Smooth muscle cell of the brain vasculature (primary cell): Measurements from ENCODE around the gene MCUR1.
"Not testable (repeated sequence)": the region's sequence is repeated elsewhere in the genome, so short reads cannot be mapped to it uniquely, and the experiment has no call there.

ENCODE experiments used
- DNase-seq: peaks from one replicate; pipeline ENCODE4 v3.0.0-alpha.2; 2012; ENCODE audit warnings: low read depth, low spot score

The MCUR1 gene

GRCh38 chr6:13776602-13777001 lies 37.8 kb downstream of the MCUR1 start:
- no peak for DNase-seq

GRCh38 chr6:13775466-13775865 lies 38.9 kb downstream of the MCUR1 start:
- DNase-seq, result not testable (repeated sequence)

- not testable (repeated sequence) for DNase-seq
Observed at GRCh38 chr6:13772358-13773030, 41.9 kb downstream of the MCUR1 start.

DNA sequence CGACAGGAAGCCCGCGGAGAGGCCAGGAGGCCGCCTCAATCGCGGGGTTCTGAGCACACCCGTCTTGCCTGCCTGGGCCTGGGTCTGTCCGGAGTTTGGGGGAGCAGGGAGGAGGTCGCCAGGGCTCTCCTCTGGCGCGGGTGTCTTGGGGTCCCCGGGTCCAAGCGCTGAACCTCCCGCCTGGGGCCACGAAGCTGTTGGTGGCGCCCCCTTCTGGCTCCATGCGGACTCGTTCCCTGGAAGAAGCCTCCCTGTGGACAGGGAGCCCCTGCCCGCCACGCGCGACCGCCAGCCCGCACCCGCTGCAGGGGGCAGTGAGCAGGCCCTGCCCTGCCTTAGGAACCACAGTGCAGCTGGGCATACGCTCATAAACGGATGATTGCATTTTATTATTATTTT lies 44.7 kb downstream of the MCUR1 start:
- no peak for DNase-seq

GRCh38 chr6:13769034-13769654 lies 45.2 kb downstream of the MCUR1 start:
- DNase-seq, result no peak

- no peak for DNase-seq
Observed at GRCh38 chr6:13767121-13767808, 47.1 kb downstream of the MCUR1 start.

- no peak for DNase-seq
Observed at GRCh38 chr6:13766201-13766634, 48.1 kb downstream of the MCUR1 start.

DNA sequence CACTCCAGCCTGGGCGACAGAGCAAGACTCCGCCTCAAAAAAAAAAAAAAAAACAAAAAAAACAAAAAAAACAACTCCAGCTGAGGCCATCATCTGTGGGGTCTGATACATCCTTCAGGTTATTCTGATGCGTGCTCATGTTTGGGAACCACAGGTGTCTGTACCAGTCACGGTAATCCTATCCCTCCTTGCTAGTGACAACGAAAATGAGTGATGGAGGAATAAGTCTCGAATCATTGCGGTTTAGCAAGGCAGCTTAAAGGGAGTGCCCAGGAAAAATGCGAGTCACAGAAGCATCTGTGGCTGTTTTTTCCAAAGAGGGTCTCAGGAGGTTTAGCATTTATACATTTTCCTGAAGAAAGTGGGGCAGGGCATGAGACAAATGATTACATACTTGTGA lies 48.8 kb downstream of the MCUR1 start:
- DNase-seq, result no peak

DNA sequence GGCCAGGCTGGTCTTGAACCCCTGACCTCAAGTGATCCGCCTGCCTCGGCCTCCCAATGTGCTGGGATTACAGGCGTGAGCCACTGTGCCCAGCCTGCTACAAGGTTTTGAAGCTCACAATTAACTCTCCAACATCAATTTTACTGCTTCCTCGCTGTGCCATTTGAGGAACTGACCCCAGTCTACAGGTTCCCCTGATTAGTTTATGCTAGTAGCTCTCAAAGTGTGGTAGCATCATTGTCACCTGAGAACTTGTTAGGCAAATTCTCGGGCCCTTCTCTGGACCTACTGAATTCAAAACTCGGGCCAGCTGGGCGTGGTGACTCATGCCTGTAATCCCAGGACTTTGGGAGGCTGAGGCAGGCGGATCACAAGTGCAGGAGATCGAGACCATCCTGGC lies 49.4 kb downstream of the MCUR1 start:
- no peak for DNase-seq

GRCh38 chr6:13763740-13764381 lies 50.5 kb downstream of the MCUR1 start:
- DNase-seq, result no peak

DNA sequence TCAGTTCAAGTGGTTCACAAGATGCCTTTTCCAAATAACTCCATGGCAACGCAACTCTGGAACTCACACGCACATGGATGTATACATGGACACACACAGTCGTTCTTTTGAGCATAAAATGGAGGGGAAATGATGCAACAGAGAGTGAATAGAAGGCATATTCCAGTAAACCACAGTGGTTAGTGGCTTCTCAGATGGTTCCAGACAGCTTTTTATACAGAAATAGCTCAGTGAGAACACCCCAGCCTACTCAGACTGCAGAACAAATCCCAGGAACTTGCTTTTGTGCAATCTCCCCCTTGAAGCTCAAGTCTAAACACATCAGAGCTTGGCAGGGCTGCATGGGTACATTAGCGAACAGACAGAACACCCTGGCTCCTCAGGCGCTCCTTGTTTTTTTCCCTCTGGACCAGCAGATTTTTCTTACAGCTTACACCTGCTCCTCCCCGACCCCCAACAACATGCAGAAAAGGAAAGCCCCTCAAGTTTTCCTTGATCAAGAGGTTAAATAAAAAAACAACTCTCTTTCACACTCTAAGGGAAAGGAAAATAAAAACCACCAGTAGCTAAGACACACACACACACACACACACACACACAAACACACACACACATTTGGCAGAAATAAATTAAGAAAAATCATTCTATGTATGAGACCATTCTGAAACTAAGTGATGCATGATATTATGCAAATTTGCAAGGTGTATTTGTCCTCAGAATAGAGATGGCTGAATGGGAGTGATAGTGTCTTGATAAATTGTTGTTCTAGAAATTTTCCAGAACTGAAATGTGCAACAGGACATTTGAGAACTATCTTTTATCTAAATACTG lies 51.5 kb downstream of the MCUR1 start:
- no peak for DNase-seq

DNA sequence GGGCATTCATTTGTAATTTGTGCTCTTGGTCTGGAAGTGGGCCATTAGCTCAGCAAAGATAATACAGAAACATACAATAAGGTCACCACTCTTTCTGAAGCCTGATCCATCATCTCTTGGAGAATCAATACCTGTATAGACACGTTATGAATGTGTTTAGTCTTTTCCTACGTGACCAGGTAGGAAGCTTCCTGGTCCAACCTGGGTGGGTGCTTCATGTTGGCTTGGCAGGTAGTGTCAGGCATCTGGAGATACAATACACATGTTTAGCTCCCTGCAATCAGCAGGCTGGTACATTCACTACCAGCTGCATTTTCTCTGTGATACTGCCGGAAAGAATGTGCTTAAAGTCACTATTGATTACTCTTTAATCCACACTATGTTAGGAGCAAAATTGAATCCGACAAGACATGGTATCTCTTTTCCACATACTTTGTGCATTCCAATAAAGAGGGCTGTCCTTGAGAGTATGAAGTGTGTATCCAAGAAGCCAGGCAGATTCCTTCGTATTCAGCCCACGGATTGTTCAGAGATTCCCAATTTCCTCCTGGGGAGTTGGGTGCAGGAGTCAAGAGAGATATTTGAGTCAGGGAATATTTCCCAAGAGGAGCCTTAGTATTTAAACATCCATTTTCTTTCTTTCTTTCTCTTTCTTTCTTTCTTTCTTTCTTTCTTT lies 52.9 kb downstream of the MCUR1 start:
- no peak for DNase-seq

GRCh38 chr6:13760307-13761304 lies 53.8 kb downstream of the MCUR1 start:
- no peak for DNase-seq

GRCh38 chr6:13759025-13759424 lies 55.3 kb downstream of the MCUR1 start:
- DNase-seq, result no peak

- no peak for DNase-seq
Observed at GRCh38 chr6:13754644-13755043, 59.7 kb downstream of the MCUR1 start.

DNA sequence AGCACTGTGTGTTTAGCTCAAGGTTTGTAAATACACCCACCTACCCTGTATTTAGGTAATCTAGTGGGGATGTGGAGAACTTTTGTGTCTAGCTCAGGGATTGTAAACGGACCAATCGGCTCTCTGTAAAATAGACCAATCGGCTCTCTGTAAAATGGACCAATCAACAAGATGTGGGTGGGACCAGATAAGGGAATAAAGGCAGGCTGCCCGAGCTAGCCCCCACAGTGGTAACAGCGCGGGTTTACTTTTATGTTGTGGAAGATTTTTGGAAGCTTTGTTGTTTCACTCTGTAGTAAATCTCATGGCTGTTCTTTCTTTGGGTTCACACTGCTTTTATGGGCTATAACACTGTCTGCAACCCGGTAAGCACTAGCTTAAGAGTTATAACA lies 70.6 kb downstream of the MCUR1 start:
- DNase-seq, result no peak

- DNase-seq, result no peak
Observed at GRCh38 chr6:13742961-13743735, 71.2 kb downstream of the MCUR1 start.

GRCh38 chr6:13741365-13741764 lies 73.0 kb downstream of the MCUR1 start:
- no peak for DNase-seq
